Kidney (tissue), 14 donors: Measurements from ENCODE around the gene OR8B4. TPM values are rescaled to one million over a fixed set of nuclear protein-coding genes. Genes with fewer than 3 reads are reported as not detected.

Source experiments
- DNase-seq, 5 donors: peaks; one replicate each; pipeline ENCODE4 v3.0.0-alpha.2; 2013 to 2020
- FAIRE-seq: peaks from 2 replicates; lab custom pipeline; 2012; peaks lifted over from hg19 to GRCh38; lab: Jason Lieb, UNC
- H3K27ac ChIP-seq, 2 donors: one replicate each; pipeline ENCODE4 v1.7.0; 2013; ENCODE audit warnings: low read depth in 2 of 2, low read length in 2 of 2, inconsistent platforms in 1 of 2
- H3K27me3 ChIP-seq: one replicate; pipeline ENCODE4 v1.7.1; 2013; ENCODE audit warnings: low read length, inconsistent platforms; ENCODE audit not compliant: control insufficient read depth, insufficient read depth
- H3K36me3 ChIP-seq, 3 donors: one replicate each; pipeline versions ENCODE4 v1.7.0 to v1.7.1; 2013; ENCODE audit warnings: low read length in 3 of 3, control low read depth in 1 of 3, inconsistent platforms in 1 of 3; ENCODE audit not compliant: insufficient read depth in 3 of 3, control insufficient read depth in 2 of 3
- H3K4me1 ChIP-seq, 3 donors: one replicate each; pipeline versions ENCODE4 v1.7.0 to v1.7.1; 2013; ENCODE audit warnings: low read length in 3 of 3, inconsistent platforms in 1 of 3, low read depth in 1 of 3; ENCODE audit not compliant: control insufficient read depth in 2 of 3, insufficient read depth in 2 of 3
- H3K4me3 ChIP-seq, 3 donors: one replicate each; pipeline versions ENCODE4 v1.7.0 to v1.8.1; 2013; ENCODE audit warnings: low read length in 3 of 3, control low read depth in 1 of 3, inconsistent platforms in 1 of 3
- H3K9ac ChIP-seq, 3 donors: one replicate each; pipeline versions ENCODE4 v1.7.0 to v1.7.1; 2013; ENCODE audit warnings: low read length in 3 of 3, control low read depth in 1 of 3, inconsistent platforms in 1 of 3
- H3K9me3 ChIP-seq, 3 donors: one replicate each; pipeline versions ENCODE4 v1.7.0 to v1.7.1; 2013; ENCODE audit warnings: low read length in 3 of 3, control low read depth in 1 of 3, inconsistent platforms in 1 of 3; ENCODE audit not compliant: control insufficient read depth in 2 of 3, insufficient read depth in 1 of 3
- intact Hi-C: fragments of 100-400 bp; cut with DNase I; formaldehyde crosslinking; loops from one replicate; pipeline ENCODE4 v1.11.1; 2022
- polyA plus RNA-seq: library from polyadenylated mRNA; stranded (reverse); fragments of 350-450 nt; fragmentation: Illumina TruSeq; extraction: RNeasy Lipid Tissue Mini Kit (QIAGEN cat#74804); gene quantifications from one replicate; pipeline ENCODE4 v1.2.3, GENCODE V29; 2014; ENCODE audit warnings: low read depth, low replicate concordance; ENCODE audit not compliant: insufficient read depth
- total RNA-seq: library from RNA; stranded (reverse); fragmentation: NEBNext Ultra II Directional; extraction: Animal tissue kit (Norgen Biotek cat#: 25700); gene quantifications from one replicate; pipeline ENCODE4 v1.2.1, GENCODE V29; 2021
- TF ChIP-seq, protein P1 (sequence below): IDR thresholded peaks from 3 replicates; pipeline ENCODE4 v1.5.1; 2012; ENCODE audit warnings: mild to moderate bottlenecking, moderate library complexity, borderline replicate concordance; ENCODE audit not compliant: insufficient read depth; ENCODE audit errors: extremely low read depth
- donor health status: control.
- donor health status: control.
- donor health status: control.
- donor health status: control.
- donor health status: control.
- donor health status: DM: yes; HTN: yes; CAD: no.
- donor health status: Normal renal cell carcinoma (clear cell type).

OR8B4 gene
- total and polyA plus RNA-seq, 2 donors from 2014 or later, result not detected

GRCh38 chr11:124442442-124442841 is 17.8 kb upstream of the OR8B4 start:
- no peak for DNase-seq
- no peaks in the 10 kb centered on the region for H3K36me3 ChIP-seq
- no peaks in the 10 kb centered on the region for H3K4me1 ChIP-seq
- H3K9ac ChIP-seq, result no peak overlapping the region
- H3K27ac ChIP-seq, result no peak overlapping the region
- H3K9me3 ChIP-seq, result no peaks in the 10 kb centered on the region
- H3K4me3 ChIP-seq, result no peak overlapping the region
- TF ChIP-seq, protein P1, sequence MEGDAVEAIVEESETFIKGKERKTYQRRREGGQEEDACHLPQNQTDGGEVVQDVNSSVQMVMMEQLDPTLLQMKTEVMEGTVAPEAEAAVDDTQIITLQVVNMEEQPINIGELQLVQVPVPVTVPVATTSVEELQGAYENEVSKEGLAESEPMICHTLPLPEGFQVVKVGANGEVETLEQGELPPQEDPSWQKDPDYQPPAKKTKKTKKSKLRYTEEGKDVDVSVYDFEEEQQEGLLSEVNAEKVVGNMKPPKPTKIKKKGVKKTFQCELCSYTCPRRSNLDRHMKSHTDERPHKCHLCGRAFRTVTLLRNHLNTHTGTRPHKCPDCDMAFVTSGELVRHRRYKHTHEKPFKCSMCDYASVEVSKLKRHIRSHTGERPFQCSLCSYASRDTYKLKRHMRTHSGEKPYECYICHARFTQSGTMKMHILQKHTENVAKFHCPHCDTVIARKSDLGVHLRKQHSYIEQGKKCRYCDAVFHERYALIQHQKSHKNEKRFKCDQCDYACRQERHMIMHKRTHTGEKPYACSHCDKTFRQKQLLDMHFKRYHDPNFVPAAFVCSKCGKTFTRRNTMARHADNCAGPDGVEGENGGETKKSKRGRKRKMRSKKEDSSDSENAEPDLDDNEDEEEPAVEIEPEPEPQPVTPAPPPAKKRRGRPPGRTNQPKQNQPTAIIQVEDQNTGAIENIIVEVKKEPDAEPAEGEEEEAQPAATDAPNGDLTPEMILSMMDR, result no peak
- H3K27me3 ChIP-seq, result no peaks in the 10 kb centered on the region
- intact Hi-C loops, result no loop called here
- FAIRE-seq, result no peak

DNA sequence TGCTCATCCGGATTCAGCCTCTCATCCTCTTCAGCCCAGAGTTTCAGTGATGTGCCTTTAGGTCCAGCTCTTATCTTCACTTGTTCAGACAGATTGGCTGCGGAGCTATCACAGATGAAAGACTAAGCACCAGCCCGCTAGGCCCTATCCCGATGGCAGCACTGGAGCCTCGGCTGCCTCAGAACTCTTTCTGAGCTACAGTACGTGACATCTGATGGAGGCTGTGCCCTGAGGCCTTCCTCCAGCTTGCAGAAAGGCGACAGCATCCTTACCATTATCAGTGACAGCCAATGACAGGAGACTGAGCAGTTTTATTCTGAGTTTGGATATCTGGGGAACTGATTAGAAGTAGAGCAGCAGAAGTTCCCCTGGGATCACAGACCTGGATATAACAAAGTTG is 16.8 kb upstream of the OR8B4 start:
- FAIRE-seq (no peak), DNase-seq (no peak)
- intact Hi-C loops, result no loop called here
- Histone ChIP-seq H3K27me3 (no peaks in the 10 kb centered on the region), H3K36me3 (no peaks in the 10 kb centered on the region), H3K27ac (no peak overlapping the region), H3K9ac (no peak overlapping the region), H3K4me3 (no peak overlapping the region), H3K9me3 (no peaks in the 10 kb centered on the region), H3K4me1 (no peaks in the 10 kb centered on the region)
- TF ChIP-seq, protein P1, result no peak

DNA sequence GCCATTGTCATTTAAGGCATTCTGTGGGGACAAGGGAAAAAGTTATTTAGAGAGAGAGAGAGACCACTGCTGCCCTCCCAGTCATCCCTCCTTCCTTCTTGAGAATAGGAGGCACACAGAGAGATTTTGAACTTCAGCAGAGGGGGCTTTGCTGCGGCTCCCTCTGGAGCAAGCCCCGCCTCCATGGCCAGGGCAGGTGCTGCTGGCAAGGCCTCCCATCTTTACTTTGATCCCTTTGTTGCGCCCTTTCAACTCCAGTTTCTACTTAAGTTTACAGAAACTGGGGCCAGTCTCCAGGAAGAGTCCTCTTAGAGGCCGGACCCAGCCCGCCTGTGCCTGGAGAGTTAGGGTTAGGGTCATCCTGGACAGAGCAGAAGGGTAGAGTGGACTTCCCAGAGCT is 16.4 kb upstream of the OR8B4 start:
- intact Hi-C loops, result no loop called here
- Histone ChIP-seq H3K9ac (no peak overlapping the region), H3K4me1 (no peaks in the 10 kb centered on the region), H3K27me3 (no peaks in the 10 kb centered on the region), H3K36me3 (no peaks in the 10 kb centered on the region), H3K27ac (no peak overlapping the region), H3K4me3 (no peak overlapping the region), H3K9me3 (no peaks in the 10 kb centered on the region)
- DNase-seq (no peak), FAIRE-seq (no peak)
- TF ChIP-seq, protein P1, result no peak

GRCh38 chr11:124440608-124441007 is 15.9 kb upstream of the OR8B4 start:
- no peaks in the 10 kb centered on the region for H3K27me3 ChIP-seq
- FAIRE-seq, result no peak

More at GRCh38 chr11:124440608-124441007, 15.9 kb upstream of the OR8B4 start:
- Histone ChIP-seq H3K4me3 (no peak overlapping the region), H3K4me1 (no peaks in the 10 kb centered on the region), H3K9ac (no peak overlapping the region), H3K27ac (no peak overlapping the region), H3K36me3 (no peaks in the 10 kb centered on the region), H3K9me3 (no peaks in the 10 kb centered on the region)
- TF ChIP-seq, protein P1, result no peak
- intact Hi-C loops, result no loop called here
- DNase-seq, result no peak
